IPS-15b (cell line): ENCODE measurements around the gene CEP250.

ENCODE experiments used
- H3K27me3 ChIP-seq: one replicate; pipeline ENCODE4 v1.6.1; 2013; ENCODE audit warnings: low read length; ENCODE audit not compliant: control insufficient read depth, insufficient read depth
- H3K36me3 ChIP-seq: one replicate; pipeline ENCODE4 v1.6.1; 2013; ENCODE audit warnings: low read length; ENCODE audit not compliant: control insufficient read depth, insufficient read depth
- H3K4me1 ChIP-seq: one replicate; pipeline ENCODE4 v1.6.1; 2013; ENCODE audit warnings: mild to moderate bottlenecking, low read length; ENCODE audit not compliant: control insufficient read depth, insufficient read depth
- H3K4me3 ChIP-seq: one replicate; pipeline ENCODE4 v1.5.1; 2013; ENCODE audit warnings: low read depth, low read length
- H3K9ac ChIP-seq: one replicate; pipeline ENCODE4 v1.6.1; 2013; ENCODE audit warnings: low read depth, mild to moderate bottlenecking, low read length
- H3K9me3 ChIP-seq: one replicate; pipeline ENCODE4 v1.6.1; 2013; ENCODE audit warnings: mild to moderate bottlenecking, low read length; ENCODE audit not compliant: control insufficient read depth, insufficient read depth

CEP250 gene, protein sequence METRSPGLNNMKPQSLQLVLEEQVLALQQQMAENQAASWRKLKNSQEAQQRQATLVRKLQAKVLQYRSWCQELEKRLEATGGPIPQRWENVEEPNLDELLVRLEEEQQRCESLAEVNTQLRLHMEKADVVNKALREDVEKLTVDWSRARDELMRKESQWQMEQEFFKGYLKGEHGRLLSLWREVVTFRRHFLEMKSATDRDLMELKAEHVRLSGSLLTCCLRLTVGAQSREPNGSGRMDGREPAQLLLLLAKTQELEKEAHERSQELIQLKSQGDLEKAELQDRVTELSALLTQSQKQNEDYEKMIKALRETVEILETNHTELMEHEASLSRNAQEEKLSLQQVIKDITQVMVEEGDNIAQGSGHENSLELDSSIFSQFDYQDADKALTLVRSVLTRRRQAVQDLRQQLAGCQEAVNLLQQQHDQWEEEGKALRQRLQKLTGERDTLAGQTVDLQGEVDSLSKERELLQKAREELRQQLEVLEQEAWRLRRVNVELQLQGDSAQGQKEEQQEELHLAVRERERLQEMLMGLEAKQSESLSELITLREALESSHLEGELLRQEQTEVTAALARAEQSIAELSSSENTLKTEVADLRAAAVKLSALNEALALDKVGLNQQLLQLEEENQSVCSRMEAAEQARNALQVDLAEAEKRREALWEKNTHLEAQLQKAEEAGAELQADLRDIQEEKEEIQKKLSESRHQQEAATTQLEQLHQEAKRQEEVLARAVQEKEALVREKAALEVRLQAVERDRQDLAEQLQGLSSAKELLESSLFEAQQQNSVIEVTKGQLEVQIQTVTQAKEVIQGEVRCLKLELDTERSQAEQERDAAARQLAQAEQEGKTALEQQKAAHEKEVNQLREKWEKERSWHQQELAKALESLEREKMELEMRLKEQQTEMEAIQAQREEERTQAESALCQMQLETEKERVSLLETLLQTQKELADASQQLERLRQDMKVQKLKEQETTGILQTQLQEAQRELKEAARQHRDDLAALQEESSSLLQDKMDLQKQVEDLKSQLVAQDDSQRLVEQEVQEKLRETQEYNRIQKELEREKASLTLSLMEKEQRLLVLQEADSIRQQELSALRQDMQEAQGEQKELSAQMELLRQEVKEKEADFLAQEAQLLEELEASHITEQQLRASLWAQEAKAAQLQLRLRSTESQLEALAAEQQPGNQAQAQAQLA (N-terminal part only)

DNA sequence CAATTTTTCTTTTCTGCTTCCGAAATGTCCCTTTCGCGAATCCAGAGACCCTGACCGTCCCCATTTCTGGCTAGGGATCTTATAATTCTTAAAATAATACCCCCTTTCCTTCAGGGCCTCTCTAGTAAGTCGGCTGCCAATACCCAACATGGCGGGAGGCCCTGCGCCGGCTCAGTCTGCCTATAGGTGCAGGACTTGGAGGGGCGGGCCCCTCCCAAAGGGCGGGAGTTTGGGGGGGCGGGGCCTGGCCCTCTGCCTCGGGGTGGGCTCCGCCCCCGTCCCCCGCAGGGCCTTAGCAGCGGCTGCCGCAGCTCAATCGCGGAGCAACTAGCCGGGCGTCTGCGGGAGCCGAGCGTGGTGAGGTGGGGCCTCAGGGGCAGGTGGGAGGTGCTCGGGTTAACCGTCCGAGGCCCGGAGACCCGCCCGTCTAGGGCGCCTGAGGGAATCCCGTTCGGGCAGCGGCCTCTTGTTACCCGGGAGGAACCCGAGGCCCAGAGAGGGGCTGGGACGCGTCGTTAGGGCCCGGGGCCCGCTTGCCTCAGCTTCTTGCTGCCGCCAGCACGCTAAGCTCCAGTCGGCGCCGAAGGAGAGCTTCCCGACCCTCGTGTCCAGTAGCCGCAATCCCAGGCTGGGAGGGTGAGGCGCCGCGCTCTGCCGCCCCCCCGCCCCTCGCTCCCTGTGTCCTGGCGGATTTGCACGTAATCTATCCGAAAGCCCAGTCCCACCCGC lies at the start of gene CEP250:
Gene CEP250 (plus strand): TSS at position 718 of the 729 bp plus-strand sequence. CDS start 6,770 bp downstream, outside the sequence.
- H3K36me3 ChIP-seq, result peaks cover 2% of the 10 kb centered on the region
- H3K27me3 ChIP-seq, result no peaks in the 10 kb centered on the region
- H3K9ac ChIP-seq, result peak within 1 kb of the TSS; percentile 91
- H3K9me3 ChIP-seq, result no peaks in the 10 kb centered on the region
- no peaks in the 10 kb centered on the region for H3K4me1 ChIP-seq
- H3K4me3 ChIP-seq, result peak within 1 kb of the TSS; percentile 85

DNA sequence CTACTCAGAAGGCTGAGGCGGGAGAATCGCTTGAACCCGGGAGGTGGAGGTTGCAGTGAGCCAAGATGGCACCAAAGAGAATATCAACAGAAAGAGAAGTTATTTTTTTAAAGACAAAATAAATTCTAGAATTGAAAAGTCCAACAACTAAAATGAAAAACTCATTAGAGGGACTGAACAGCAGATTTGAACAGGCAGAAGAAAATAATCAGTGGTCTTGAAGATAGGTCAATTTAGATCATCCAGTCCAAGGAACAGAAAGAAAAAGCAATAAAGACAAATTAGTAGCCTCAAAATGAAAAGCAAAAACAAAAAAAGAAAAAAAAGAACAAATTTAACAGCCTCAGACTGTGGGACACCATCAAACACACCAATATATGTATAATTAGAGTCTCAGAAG lies 49.6 kb upstream of the CEP250 start:
- Histone ChIP-seq H3K4me1 (peaks cover 1% of the 10 kb centered on the region), H3K9ac (no peak overlapping the region), H3K4me3 (no peak overlapping the region), H3K36me3 (peaks cover 2% of the 10 kb centered on the region), H3K27me3 (no peaks in the 10 kb centered on the region), H3K9me3 (no peaks in the 10 kb centered on the region)

GRCh38 chr20:35408270-35408669 lies 47.1 kb upstream of the CEP250 start:
- Histone ChIP-seq H3K27me3 (no peaks in the 10 kb centered on the region), H3K36me3 (peaks cover 2% of the 10 kb centered on the region), H3K4me1 (peaks cover 4% of the 10 kb centered on the region)

DNA sequence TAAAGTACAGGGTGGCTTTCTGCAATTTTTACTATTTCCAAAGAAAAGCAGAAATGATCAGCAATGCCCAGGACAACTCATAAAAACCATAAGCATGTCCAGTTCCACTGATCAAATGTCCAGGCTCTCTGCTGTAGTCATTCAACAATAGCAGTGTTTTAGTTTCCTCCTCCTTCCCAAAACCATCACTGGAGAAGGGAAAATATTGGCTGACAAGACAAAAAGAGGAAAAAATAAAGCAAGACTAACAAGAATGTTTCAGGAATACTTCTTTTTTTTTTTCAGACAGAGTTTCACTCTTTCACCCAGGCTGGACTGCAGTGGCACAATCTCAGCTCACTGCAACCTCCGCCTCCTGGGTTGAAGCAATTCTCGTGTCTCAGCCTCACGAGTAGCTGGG lies 45.9 kb upstream of the CEP250 start:
- Histone ChIP-seq H3K36me3 (peaks cover 2% of the 10 kb centered on the region), H3K9ac (no peak overlapping the region), H3K4me1 (peaks cover 4% of the 10 kb centered on the region), H3K27me3 (no peaks in the 10 kb centered on the region), H3K4me3 (no peak overlapping the region), H3K9me3 (no peaks in the 10 kb centered on the region)

More at GRCh38 chr20:35408270-35408669, 47.1 kb upstream of the CEP250 start:
- no peak overlapping the region for H3K9ac ChIP-seq
- no peak overlapping the region for H3K4me3 ChIP-seq
- H3K9me3 ChIP-seq, result no peaks in the 10 kb centered on the region

DNA sequence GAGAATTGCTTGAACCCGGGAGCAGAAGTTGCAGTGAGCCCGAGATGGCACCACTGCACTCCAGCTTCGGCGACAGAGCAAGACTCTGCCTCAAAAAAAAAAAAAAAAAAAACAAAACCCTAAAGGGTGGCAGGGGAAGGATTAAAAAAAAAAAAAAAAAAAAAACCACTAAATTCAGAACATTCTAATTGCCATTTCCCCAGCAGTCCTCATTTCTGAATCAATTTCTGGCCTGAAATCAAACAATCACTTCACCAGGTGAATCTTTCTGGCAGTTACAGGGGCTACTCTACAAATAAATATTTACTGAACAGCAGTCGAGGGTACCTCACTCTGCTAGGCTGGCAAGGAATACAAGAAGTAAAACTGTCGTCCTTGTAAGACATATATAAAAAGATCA lies 44.8 kb upstream of the CEP250 start:
- Histone ChIP-seq H3K36me3 (peaks cover 2% of the 10 kb centered on the region), H3K4me1 (peaks cover 4% of the 10 kb centered on the region), H3K4me3 (peak overlapping the region; percentile 94), H3K9ac (no peak overlapping the region), H3K9me3 (no peaks in the 10 kb centered on the region), H3K27me3 (no peaks in the 10 kb centered on the region)

GRCh38 chr20:35421322-35421721 lies 34.1 kb upstream of the CEP250 start:
- H3K4me3 ChIP-seq, result no peak overlapping the region
- no peaks in the 10 kb centered on the region for H3K9me3 ChIP-seq
- no peaks in the 10 kb centered on the region for H3K36me3 ChIP-seq
- no peaks in the 10 kb centered on the region for H3K27me3 ChIP-seq
- no peaks in the 10 kb centered on the region for H3K4me1 ChIP-seq
- H3K9ac ChIP-seq, result no peak overlapping the region

GRCh38 chr20:35431621-35432429 lies 23.6 kb upstream of the CEP250 start:
- peaks cover 13% of the 10 kb centered on the region for H3K4me1 ChIP-seq
- H3K9ac ChIP-seq, result no peak overlapping the region
- no peaks in the 10 kb centered on the region for H3K27me3 ChIP-seq
- H3K36me3 ChIP-seq, result no peaks in the 10 kb centered on the region
- H3K4me3 ChIP-seq, result no peak overlapping the region
- H3K9me3 ChIP-seq, result no peaks in the 10 kb centered on the region

DNA sequence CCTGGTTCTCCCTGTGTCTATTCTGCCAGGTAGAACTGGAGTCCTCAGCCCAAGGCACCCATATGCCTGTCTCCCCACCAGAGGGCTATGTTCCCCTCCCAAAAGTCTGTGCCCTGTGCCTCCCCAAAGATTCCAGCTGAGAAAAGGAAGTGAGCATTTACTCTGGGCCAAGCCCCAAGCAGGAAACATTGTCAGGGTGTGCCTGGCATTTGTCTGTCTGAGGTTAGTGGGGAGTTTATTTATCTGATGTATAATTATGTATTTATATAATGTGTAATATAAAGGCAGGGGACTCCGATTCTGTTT lies 23.0 kb upstream of the CEP250 start:
- H3K4me3 ChIP-seq, result no peak overlapping the region
- H3K36me3 ChIP-seq, result no peaks in the 10 kb centered on the region
- H3K4me1 ChIP-seq, result peaks cover 14% of the 10 kb centered on the region
- H3K27me3 ChIP-seq, result no peaks in the 10 kb centered on the region
- H3K9me3 ChIP-seq, result no peaks in the 10 kb centered on the region
- no peak overlapping the region for H3K9ac ChIP-seq

- Histone ChIP-seq H3K9me3 (no peaks in the 10 kb centered on the region), H3K4me1 (peaks cover 14% of the 10 kb centered on the region), H3K27me3 (no peaks in the 10 kb centered on the region), H3K9ac (no peak overlapping the region), H3K4me3 (no peak overlapping the region), H3K36me3 (no peaks in the 10 kb centered on the region)
These were observed 22.1 kb upstream of the CEP250 start for GRCh38 chr20:35433337-35433736.

- Histone ChIP-seq H3K36me3 (no peaks in the 10 kb centered on the region), H3K9me3 (no peaks in the 10 kb centered on the region), H3K4me3 (no peak overlapping the region), H3K9ac (no peak overlapping the region), H3K27me3 (no peaks in the 10 kb centered on the region), H3K4me1 (peaks cover 16% of the 10 kb centered on the region)
These were observed 21.1 kb upstream of the CEP250 start for GRCh38 chr20:35434085-35435005.
